ENCODE measurements around the gene POLE4.
A peak's percentile ranks its signal among the peaks of the same experiment; 100 is the strongest.

Gene POLE4

GRCh38 chr2:74958274-74959105 is at the start of gene POLE4:
Gene POLE4 (plus strand): TSS chr2:74958643. CDS start chr2:74958680, 37 bp downstream.
- DNase-seq (ENCODE audit: insufficient read length, low spot score): peak; percentile 57
- peak; percentile 65 for TF ChIP-seq POLR2A (IDR thresholded peaks at IDR 0.05; ENCODE audit: low read depth, low read length)
- FAIRE-seq: no peak

DNA sequence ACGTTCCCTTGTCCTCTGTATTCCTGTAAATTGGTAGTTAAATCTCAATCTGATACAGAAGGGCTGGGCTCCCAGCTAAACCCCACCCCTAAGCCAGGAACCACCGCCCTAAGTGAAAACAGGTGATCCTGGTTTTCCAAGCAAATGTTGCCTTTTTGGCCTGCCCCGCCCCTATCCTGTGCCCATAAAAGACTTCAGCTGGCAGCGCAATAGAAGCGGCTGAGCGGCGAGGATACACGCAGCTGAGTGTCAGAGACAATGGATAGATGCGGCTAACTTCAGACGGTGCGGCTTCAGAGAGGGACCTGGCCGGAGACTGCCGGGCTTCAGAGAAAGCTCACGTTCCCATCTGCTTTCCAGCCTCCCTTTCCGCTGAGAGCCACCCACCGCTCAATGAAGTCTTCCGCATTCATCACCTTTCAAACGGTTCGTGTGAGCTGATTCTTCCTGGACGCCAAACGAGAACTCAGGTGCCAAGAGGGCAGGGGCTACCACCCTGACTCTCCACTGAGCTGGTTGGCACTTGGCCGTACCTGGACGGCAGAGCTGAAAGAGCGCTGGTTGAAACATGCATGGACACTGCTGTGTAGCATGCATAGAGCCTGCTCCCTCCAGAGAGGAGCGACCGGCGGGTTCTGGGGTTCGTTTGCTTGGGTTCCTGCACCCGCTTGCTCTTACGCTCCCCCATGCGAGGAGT is 49.5 kb upstream of the POLE4 start:
- FAIRE-seq: no peak
- no peak for TF ChIP-seq POLR2A (IDR thresholded peaks at IDR 0.05; ENCODE audit: low read depth, low read length)
- no peak for DNase-seq (ENCODE audit: insufficient read length, low spot score)

GRCh38 chr2:74910245-74910644 is 48.2 kb upstream of the POLE4 start:
- TF ChIP-seq POLR2A (IDR thresholded peaks at IDR 0.05; ENCODE audit: low read depth, low read length): no peak

GRCh38 chr2:74911061-74911460 is 47.4 kb upstream of the POLE4 start:
- DNase-seq (ENCODE audit: insufficient read length, low spot score): no peak
- TF ChIP-seq POLR2A (IDR thresholded peaks at IDR 0.05; ENCODE audit: low read depth, low read length): no peak
- FAIRE-seq: no peak

More at GRCh38 chr2:74910245-74910644, 48.2 kb upstream of the POLE4 start:
- DNase-seq (ENCODE audit: insufficient read length, low spot score): no peak
- FAIRE-seq: no peak

DNA sequence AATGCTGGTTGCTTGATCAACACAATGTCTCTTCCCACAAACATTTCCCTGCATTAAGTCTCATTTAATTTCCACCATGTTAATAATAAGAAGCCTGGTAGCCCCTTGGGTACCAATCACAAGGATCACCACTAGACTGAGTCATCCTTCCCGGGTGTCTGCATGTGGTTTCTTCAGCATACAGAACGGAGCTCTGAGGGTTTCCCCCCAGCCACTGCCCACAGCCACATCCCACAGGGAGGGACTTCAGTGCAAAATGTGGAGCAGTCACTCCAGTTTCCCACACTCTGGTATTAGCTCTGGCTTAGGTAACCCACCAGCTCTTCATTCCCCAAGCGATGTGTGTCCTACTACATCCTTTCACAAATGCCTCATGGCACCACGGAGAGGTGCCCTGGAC is 42.7 kb upstream of the POLE4 start:
- FAIRE-seq: no peak
- TF ChIP-seq POLR2A (IDR thresholded peaks at IDR 0.05; ENCODE audit: low read depth, low read length): no peak
- DNase-seq (ENCODE audit: insufficient read length, low spot score): peak; percentile 40

- no peak for DNase-seq (ENCODE audit: insufficient read length, low spot score)
- no peak for TF ChIP-seq POLR2A (IDR thresholded peaks at IDR 0.05; ENCODE audit: low read depth, low read length)
- FAIRE-seq: no peak
Observed at GRCh38 chr2:74916394-74916793, 42.0 kb upstream of the POLE4 start.

DNA sequence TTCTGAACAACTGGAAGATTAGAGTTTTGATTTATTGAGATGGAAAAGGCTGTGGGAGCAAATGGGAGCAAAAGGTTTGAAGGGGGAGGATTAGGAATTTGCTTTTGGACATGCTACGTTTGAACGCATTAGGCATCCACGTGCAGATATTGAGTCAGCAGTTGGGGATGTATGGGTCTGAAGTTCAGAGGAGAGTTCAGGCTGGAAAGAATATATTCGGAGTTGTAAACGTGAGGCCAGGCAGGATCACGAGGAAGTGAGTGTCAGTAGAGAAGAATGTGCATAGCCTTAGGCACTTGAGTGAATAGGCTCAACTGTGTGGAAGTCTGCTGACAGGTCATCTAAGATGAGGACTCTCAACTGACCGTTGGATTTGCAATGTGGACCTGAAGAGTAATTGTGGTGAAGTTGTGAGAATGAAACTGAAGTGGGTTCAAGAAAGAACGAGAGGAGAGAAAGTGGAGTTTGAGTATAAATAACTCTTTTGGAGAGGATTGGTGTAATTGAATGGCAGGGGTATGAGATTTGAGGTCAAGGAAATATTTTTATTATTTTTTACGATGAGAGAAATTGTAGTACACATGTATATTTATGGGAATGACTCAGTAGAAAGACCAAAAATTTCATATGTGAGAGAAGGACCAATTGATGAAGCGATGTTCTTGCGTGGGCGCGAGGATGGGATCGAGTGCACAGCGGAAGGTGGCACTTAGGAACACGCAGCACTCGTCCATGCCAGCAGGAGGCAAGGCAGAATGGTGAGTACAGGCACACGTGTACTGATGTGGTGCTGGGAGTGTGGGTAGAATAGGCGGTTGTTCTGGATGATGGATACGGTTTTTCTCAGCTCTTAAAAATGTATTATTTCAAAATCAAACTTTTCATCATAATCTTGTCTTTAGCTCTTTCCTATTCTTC is 40.5 kb upstream of the POLE4 start:
- FAIRE-seq (peak; percentile 91), DNase-seq (ENCODE audit: insufficient read length, low spot score) (peak; percentile 73)
- TF ChIP-seq POLR2A (IDR thresholded peaks at IDR 0.05; ENCODE audit: low read depth, low read length): no peak

GRCh38 chr2:74919827-74920226 is 38.6 kb upstream of the POLE4 start:
- no peak for DNase-seq (ENCODE audit: insufficient read length, low spot score)
- FAIRE-seq: no peak

DNA sequence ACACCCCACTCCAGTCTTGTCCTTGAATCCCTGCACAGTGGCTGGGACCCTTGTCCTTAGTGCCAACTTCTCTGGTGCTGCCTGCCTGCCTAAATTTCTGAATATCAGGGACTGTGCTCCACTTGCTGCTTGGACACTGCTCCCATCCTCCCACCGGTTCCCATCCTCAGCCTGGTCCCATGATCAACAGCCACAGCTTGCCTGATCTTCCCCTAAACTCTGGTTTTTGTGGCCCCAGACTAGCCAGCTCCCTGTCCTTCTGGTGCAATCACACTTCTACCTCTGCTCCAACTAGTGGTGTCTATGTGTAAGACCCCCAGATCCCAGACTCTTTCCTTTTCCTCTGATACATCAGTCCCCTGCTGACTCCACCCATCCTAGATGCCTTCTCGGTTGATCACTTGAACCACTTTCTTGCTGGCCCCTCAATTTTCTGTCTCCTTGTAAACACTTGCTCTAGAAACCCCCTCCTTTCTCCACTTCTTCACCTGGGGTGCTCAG is 37.2 kb upstream of the POLE4 start:
- FAIRE-seq (no peak), DNase-seq (ENCODE audit: insufficient read length, low spot score) (no peak)
- TF ChIP-seq POLR2A (IDR thresholded peaks at IDR 0.05; ENCODE audit: low read depth, low read length): no peak

More at GRCh38 chr2:74919827-74920226, 38.6 kb upstream of the POLE4 start:
- no peak for TF ChIP-seq POLR2A (IDR thresholded peaks at IDR 0.05; ENCODE audit: low read depth, low read length)

- FAIRE-seq (no peak), DNase-seq (ENCODE audit: insufficient read length, low spot score) (no peak)
- TF ChIP-seq POLR2A (IDR thresholded peaks at IDR 0.05; ENCODE audit: low read depth, low read length): no peak
Observed at GRCh38 chr2:74922592-74923227, 35.7 kb upstream of the POLE4 start.

DNA sequence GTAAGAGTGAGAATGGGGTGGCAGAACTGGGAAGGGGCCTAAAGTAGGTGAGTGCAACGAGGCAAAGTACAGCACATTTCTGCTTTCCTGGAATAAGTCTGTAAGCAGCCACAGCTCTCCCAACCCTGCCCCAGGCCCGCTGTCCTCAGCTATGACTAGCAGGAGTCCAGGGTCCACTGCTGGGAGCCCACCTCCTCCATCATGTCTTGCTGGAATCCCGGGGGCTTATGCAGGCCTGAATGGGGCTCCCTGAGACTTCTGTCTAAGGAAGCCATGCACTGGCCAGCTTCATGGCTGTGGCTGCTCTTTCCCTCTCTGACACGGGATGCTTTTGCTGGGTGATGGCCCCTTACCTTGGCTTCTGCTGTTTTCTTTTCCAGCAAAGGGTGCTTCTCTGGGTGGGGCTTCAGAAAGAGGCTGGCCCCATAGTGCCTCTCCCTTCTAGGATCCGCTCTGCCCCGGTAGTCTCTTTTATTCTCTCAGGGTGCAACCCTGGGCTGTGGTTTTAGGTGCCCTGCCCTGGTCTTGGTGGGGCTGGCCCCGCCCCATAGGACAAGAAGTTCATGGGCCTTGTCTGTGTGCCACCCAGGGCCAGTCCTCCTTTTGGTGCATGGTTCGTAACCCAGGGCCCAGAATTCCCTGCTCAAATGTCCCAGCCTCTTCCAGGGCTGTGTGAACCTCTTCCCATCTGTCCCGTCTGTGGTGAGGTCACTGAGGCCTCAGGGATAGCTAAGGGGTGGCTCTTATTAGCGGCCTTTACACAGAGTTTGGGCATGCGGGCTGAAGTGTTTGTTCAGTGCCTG is 33.8 kb upstream of the POLE4 start:
- DNase-seq (ENCODE audit: insufficient read length, low spot score) (no peak), FAIRE-seq (no peak)
- no peak for TF ChIP-seq POLR2A (IDR thresholded peaks at IDR 0.05; ENCODE audit: low read depth, low read length)

DNA sequence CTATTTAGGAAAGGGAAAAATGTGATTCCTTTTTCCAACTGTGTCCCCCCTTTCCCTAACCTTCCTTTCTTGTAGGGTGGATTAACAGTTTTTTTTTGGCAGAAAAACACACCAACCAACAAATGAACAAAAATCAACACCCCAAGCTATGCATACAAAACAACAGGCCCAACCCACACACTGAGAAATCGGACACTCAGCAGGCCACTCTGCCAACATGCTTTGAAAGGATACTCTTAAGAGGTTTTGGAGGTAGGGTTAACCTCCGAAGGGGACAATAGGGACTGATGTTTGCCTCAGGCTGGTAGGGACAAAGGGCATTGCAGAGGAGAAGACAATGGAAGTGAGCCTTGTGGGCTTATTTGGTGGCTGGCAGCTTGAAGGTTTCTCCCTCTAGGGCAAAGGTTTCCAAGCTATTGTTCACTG is 33.1 kb upstream of the POLE4 start:
- TF ChIP-seq POLR2A (IDR thresholded peaks at IDR 0.05; ENCODE audit: low read depth, low read length): no peak
- no peak for DNase-seq (ENCODE audit: insufficient read length, low spot score)
- FAIRE-seq: no peak

Data from H54 (cell line).